NCI-H82 treated with DMSO at 0.1 percent for 48 hours (cell line): Measurements from ENCODE around the gene RBM23.
A peak's percentile ranks its signal among the peaks of the same experiment; 100 is the strongest.
"Not testable (repeated sequence)": the region's sequence is repeated elsewhere in the genome, so short reads cannot be mapped to it uniquely, and the experiment has no call there.

Source experiments
- DNase-seq: peaks from one replicate; lab custom pipeline; 2025; ENCODE audit not compliant: unreplicated experiment; lab: John Stamatoyannopoulos, UW

RBM23 gene

GRCh38 chr14:22919601-22919921 is 612 bp upstream of the RBM23 start:
- DNase-seq: no peak

- DNase-seq: no peak
These were observed 2.9 kb downstream of the RBM23 start for GRCh38 chr14:22915886-22916521.

GRCh38 chr14:22914836-22915235 is 4.1 kb downstream of the RBM23 start:
- DNase-seq: not testable (repeated sequence)

GRCh38 chr14:22910916-22911315 is 8.0 kb downstream of the RBM23 start:
- no peak for DNase-seq

GRCh38 chr14:22908601-22909000 is 10.3 kb downstream of the RBM23 start:
- DNase-seq: no peak

GRCh38 chr14:22907429-22907828 is 11.5 kb downstream of the RBM23 start:
- no peak for DNase-seq

GRCh38 chr14:22906073-22906472 is 12.9 kb downstream of the RBM23 start:
- DNase-seq: no peak

GRCh38 chr14:22905627-22906026 is 13.3 kb downstream of the RBM23 start:
- DNase-seq: no peak

- no peak for DNase-seq
These were observed 15.2 kb downstream of the RBM23 start for GRCh38 chr14:22903742-22904087.

GRCh38 chr14:22901799-22902198 is 17.1 kb downstream of the RBM23 start:
- no peak for DNase-seq

- peak; percentile 65 for DNase-seq
These were observed 18.7 kb downstream of the RBM23 start for GRCh38 chr14:22900081-22900799.

- no peak for DNase-seq
These were observed 20.5 kb downstream of the RBM23 start for GRCh38 chr14:22898302-22899090.

- no peak for DNase-seq
These were observed 21.6 kb downstream of the RBM23 start for GRCh38 chr14:22897357-22897756.

GRCh38 chr14:22896760-22897159 is 22.2 kb downstream of the RBM23 start:
- no peak for DNase-seq

GRCh38 chr14:22896356-22896755 is 22.6 kb downstream of the RBM23 start:
- no peak for DNase-seq

- no peak for DNase-seq
These were observed 23.5 kb downstream of the RBM23 start for GRCh38 chr14:22895402-22895801.

GRCh38 chr14:22893706-22894105 is 25.2 kb downstream of the RBM23 start:
- no peak for DNase-seq

- no peak for DNase-seq
These were observed 26.5 kb downstream of the RBM23 start for GRCh38 chr14:22892488-22892887.

GRCh38 chr14:22890416-22890815 is 28.5 kb downstream of the RBM23 start:
- no peak for DNase-seq

- DNase-seq: no peak
These were observed 30.3 kb downstream of the RBM23 start for GRCh38 chr14:22888662-22889061.

- no peak for DNase-seq
These were observed 31.0 kb downstream of the RBM23 start for GRCh38 chr14:22887990-22888378.

- DNase-seq: no peak
These were observed 31.5 kb downstream of the RBM23 start for GRCh38 chr14:22887260-22887989.
